ENCODE results near the gene ZIC5.

DNA sequence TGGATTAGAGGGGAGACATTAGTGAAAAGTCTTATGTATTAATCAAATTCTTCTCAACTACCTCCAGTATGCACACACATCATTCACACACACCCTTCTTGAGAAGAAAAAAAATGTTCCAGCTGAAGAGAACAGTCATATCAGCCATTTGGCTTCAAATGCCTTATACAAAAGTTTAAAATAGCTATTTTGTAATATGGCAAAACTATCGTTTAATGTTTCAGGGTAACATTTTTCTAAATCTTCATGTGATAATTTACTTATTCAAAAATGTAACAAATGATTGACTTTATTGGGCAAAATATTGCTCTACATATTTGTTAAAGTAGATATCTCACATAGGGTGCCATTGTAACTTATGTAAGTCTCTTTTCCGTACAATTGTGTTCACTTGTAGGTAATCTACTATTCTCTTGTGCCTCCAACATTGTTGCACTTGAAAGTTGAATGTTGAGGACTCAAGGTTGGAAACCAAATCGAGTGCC is 23.6 kb upstream of the ZIC5 start:
- TF ChIP-seq, protein P1, sequence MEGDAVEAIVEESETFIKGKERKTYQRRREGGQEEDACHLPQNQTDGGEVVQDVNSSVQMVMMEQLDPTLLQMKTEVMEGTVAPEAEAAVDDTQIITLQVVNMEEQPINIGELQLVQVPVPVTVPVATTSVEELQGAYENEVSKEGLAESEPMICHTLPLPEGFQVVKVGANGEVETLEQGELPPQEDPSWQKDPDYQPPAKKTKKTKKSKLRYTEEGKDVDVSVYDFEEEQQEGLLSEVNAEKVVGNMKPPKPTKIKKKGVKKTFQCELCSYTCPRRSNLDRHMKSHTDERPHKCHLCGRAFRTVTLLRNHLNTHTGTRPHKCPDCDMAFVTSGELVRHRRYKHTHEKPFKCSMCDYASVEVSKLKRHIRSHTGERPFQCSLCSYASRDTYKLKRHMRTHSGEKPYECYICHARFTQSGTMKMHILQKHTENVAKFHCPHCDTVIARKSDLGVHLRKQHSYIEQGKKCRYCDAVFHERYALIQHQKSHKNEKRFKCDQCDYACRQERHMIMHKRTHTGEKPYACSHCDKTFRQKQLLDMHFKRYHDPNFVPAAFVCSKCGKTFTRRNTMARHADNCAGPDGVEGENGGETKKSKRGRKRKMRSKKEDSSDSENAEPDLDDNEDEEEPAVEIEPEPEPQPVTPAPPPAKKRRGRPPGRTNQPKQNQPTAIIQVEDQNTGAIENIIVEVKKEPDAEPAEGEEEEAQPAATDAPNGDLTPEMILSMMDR (IDR thresholded peaks at IDR 0.05; ENCODE audit: insufficient read depth, low read depth, low read length), result no peak
- TF ChIP-seq EZH2 (IDR thresholded peaks at IDR 0.05; ENCODE audit: insufficient read depth, low read length), result no peak
